Coronary artery (tissue), 2 donors: ENCODE results near the gene OVOL1.

Experiments
- DNase-seq: peaks from one replicate; pipeline ENCODE4 v3.0.0-alpha.2; 2017; ENCODE audit warnings: low spot score
- H3K27ac ChIP-seq, 2 donors: fragments of 200-600 bp; sonication (generic); one replicate each; pipeline ENCODE4 v1.5.1; 2016 to 2019
- H3K4me3 ChIP-seq: fragments of 200-600 bp; sonication (generic); 2 replicates; pipeline ENCODE4 v1.5.1; 2016; ENCODE audit warnings: mild to moderate bottlenecking, moderate library complexity
- CTCF ChIP-seq: fragments of 200-600 bp; sonication (generic); IDR thresholded peaks from one replicate; pipeline ENCODE4 v1.5.1; 2019; ENCODE audit warnings: antibody characterized with exemption

OVOL1 gene

GRCh38 chr11:65793625-65794400 lies 7.0 kb downstream of the OVOL1 start:
- no peak overlapping the region for H3K27ac ChIP-seq
- no peak for DNase-seq
- H3K4me3 ChIP-seq = no peak overlapping the region
- no peak for TF ChIP-seq CTCF

- DNase-seq = no peak
- TF ChIP-seq CTCF = no peak
- no peak overlapping the region for H3K27ac ChIP-seq
- no peak overlapping the region for H3K4me3 ChIP-seq
These were observed 8.0 kb downstream of the OVOL1 start for GRCh38 chr11:65794570-65795510.

GRCh38 chr11:65796726-65797601 lies 10.1 kb downstream of the OVOL1 start:
- TF ChIP-seq CTCF = no peak
- DNase-seq = no peak

GRCh38 chr11:65797711-65798110 lies 10.8 kb downstream of the OVOL1 start:
- Histone ChIP-seq H3K27ac (no peak overlapping the region), H3K4me3 (no peak overlapping the region)
- TF ChIP-seq CTCF = no peak
- no peak for DNase-seq

More at GRCh38 chr11:65796726-65797601, 10.1 kb downstream of the OVOL1 start:
- Histone ChIP-seq H3K27ac (no peak overlapping the region), H3K4me3 (no peak overlapping the region)

- Histone ChIP-seq H3K27ac (no peak overlapping the region), H3K4me3 (no peak overlapping the region)
- no peak for DNase-seq
- no peak for TF ChIP-seq CTCF
These were observed 12.0 kb downstream of the OVOL1 start for GRCh38 chr11:65798882-65799281.

- no peak for DNase-seq
- H3K4me3 ChIP-seq = no peak overlapping the region
- no peak overlapping the region for H3K27ac ChIP-seq
- no peak for TF ChIP-seq CTCF
These were observed 14.5 kb downstream of the OVOL1 start for GRCh38 chr11:65801153-65801987.
